Bronchial epithelial cell (primary cell): ENCODE results near the gene SSC5D. TPM values are rescaled to one million over a fixed set of nuclear protein-coding genes. Genes with fewer than 3 reads are reported as not detected.

Source experiments
- DNase-seq: peaks from one replicate; pipeline ENCODE4 v3.0.0-alpha.2; 2010; ENCODE audit warnings: low read depth
- FAIRE-seq: peaks from 2 replicates; lab custom pipeline; 2011; peaks lifted over from hg19 to GRCh38; lab: Jason Lieb, UNC
- H3K27me3 ChIP-seq: 2 replicates; pipeline ENCODE4 v1.5.1; 2011; ENCODE audit warnings: low read length; ENCODE audit not compliant: control insufficient read depth, insufficient read depth
- H3K36me3 ChIP-seq: 2 replicates; pipeline ENCODE4 v1.5.1; 2011; ENCODE audit warnings: low read length; ENCODE audit not compliant: control insufficient read depth, insufficient read depth
- H3K4me3 ChIP-seq: 2 replicates; pipeline ENCODE4 v1.5.1; 2011; ENCODE audit warnings: mild to moderate bottlenecking, low read depth, low read length, control low read depth
- total RNA-seq: library from RNA; depleted of rRNA; stranded (reverse); fragments of >200 nt; gene quantifications from 2 replicates; pipeline ENCODE4 v1.2.1, GENCODE V29; 2014
- TF ChIP-seq, protein P1 (sequence below): IDR thresholded peaks from 2 replicates; pipeline ENCODE4 v1.5.1; 2011; ENCODE audit warnings: mild to moderate bottlenecking, moderate library complexity, low read length, control low read depth, inconsistent platforms; ENCODE audit not compliant: insufficient read depth, severe bottlenecking

The SSC5D gene
- total RNA-seq, 1 donor from 2014 or later = under 0.01 TPM

DNA sequence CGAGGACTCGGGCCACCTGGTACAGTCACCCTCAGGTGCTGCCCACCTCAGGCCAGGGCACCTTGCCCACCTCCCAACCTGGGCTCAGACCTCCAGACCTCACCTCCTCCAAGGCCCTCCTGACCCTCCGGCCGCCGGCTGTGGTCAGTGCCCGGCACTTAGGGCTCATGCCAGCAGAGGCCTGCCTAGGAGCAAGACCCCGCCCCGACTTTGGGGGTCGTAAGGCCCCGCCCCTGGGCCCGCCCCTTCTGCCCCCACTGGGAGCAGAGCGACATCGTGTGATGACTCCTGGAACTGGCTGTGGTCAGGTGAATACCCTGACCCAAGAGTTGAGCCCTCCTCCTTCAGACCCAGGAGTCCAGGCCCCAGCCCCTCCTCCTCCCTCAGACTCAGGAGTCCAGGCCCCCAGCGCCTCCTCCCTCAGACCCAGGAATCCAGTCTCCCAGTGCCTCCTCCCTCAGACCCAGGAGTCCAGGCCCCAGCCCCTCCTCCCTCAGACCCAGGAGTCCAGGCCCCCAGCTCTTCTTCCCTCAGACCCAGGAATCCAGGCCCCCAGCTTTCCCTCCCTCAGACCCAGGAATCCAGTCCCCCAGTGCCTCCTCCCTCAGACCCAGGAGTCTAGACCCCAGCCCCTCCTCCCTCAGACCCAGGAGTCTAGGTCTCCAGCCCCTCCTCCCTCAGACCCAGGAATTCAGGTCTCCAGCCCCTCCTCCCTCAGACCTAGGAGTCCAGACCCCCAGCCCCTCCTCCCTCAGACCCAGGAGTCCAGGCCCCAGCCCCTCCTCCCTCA, 48.9 kb downstream of the SSC5D start, which contains the start of gene SBK2:
Gene SBK2 (minus strand): TSS at position 183 of the 790 bp plus-strand sequence. CDS start 839 bp downstream, outside the sequence.
- DNase-seq = no peak
- no peak for FAIRE-seq
- TF ChIP-seq, protein P1, sequence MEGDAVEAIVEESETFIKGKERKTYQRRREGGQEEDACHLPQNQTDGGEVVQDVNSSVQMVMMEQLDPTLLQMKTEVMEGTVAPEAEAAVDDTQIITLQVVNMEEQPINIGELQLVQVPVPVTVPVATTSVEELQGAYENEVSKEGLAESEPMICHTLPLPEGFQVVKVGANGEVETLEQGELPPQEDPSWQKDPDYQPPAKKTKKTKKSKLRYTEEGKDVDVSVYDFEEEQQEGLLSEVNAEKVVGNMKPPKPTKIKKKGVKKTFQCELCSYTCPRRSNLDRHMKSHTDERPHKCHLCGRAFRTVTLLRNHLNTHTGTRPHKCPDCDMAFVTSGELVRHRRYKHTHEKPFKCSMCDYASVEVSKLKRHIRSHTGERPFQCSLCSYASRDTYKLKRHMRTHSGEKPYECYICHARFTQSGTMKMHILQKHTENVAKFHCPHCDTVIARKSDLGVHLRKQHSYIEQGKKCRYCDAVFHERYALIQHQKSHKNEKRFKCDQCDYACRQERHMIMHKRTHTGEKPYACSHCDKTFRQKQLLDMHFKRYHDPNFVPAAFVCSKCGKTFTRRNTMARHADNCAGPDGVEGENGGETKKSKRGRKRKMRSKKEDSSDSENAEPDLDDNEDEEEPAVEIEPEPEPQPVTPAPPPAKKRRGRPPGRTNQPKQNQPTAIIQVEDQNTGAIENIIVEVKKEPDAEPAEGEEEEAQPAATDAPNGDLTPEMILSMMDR = peak; percentile 11
- Histone ChIP-seq H3K36me3 (no peaks in the 10 kb centered on the region), H3K27me3 (no peaks in the 10 kb centered on the region), H3K4me3 (no peak within 1 kb of the TSS)

GRCh38 chr19:55537741-55538111, 49.5 kb downstream of the SSC5D start:
- FAIRE-seq (no peak), DNase-seq (no peak)
- TF ChIP-seq, protein P1 = no peak
- Histone ChIP-seq H3K4me3 (no peak overlapping the region), H3K27me3 (no peaks in the 10 kb centered on the region), H3K36me3 (no peaks in the 10 kb centered on the region)

DNA sequence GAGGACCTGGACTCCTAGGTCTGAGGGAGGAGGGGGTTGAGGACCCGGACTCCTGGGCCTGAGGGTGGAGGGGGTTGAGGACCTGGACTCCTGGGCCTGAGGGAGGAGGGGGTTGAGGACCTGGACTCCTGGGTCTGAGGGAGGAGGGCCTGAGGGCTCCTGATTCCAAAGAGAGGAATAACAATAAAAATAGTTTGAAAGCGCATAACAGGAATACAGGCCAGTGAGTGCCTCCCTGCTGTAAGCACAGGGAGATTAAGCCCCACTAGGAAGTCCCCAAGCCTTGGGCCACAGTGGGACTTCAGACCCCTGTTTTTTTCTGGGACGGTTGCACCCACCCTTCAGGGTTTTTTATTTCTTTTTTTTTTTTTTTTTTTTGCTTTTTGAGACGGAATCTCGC, 49.9 kb downstream of the SSC5D start:
- FAIRE-seq = no peak

DNA sequence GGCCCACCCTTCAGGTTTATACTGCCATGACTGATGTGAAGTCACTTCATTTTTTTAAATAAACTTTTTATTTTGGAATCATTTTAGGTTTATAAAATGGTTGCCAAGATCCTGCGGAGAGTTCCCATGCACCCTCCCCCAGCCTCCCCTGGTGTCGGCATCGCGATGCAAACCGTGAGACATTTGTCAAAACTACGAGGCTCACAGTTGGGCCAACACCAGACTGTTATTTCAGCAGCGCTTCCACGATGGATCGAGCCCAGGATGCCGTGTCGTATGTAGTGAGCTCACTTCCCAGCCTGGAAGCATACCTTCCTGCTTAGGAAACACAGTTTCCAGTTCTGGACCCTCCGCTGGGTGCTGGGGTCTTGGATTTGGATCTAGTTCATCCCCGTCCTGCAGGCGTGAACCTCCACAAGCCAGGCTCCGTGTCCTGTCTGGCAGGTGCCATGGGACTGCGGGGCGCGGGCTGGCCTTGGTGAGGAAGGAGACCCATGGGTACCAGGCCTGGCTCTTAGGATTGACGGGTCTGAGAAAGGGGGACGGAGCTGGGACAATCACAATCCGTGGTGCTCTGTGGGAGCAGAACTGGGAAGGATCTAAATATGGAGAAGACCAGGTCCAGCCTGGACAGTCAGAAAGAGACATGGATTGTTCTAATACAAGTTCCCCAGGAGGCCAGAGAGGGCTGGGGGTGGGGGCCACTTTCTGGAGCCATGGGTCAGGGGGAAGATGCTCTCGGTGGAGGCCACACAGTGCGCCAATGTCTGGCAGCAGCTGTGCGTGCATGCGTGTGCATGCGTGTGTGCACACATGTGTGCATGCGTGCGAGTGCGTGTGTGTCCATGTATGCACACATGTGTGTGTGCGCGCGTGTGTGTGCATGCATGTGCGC, 51.1 kb downstream of the SSC5D start:
- no peak for FAIRE-seq
- Histone ChIP-seq H3K36me3 (no peaks in the 10 kb centered on the region), H3K4me3 (no peak overlapping the region), H3K27me3 (no peaks in the 10 kb centered on the region)
- DNase-seq = no peak
- TF ChIP-seq, protein P1 = no peak

More for the DNA sequence above, 49.9 kb downstream of the SSC5D start:
- Histone ChIP-seq H3K36me3 (no peaks in the 10 kb centered on the region), H3K4me3 (no peak overlapping the region), H3K27me3 (no peaks in the 10 kb centered on the region)
- TF ChIP-seq, protein P1 = no peak
- no peak for DNase-seq

DNA sequence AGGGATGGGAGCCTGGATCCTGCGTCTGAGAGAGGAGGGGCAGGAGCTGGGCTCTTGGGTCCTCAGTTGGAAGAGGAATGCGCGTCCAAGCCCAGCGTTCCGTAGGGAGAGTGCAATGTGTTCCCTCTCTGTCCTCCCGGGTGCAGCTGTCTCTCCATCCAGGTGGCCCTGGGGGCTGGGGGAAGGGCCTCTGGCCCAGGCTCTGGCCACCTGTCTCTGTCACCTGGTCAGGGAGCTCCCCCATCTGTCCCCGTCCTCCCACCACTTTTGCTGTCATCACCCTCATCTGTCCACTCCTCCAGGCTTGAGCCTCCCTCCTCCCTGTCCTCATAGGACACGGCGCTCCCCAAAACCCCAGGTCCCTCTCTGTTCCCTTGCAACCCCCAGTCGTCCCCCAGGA, 52.4 kb downstream of the SSC5D start:
- DNase-seq (no peak), FAIRE-seq (no peak)
- Histone ChIP-seq H3K4me3 (no peak overlapping the region), H3K36me3 (no peaks in the 10 kb centered on the region), H3K27me3 (no peaks in the 10 kb centered on the region)
- TF ChIP-seq, protein P1 = no peak
